OCI-LY3 (cell line): ENCODE data around the gene KRTAP10-4.

Source experiments
- EZH2phosphoT487 ChIP-seq: fragments of 200-600 bp; shearing (Covaris generic); IDR thresholded peaks from 2 replicates; pipeline ENCODE4 v1.6.1; 2018; ENCODE audit warnings: antibody characterized with exemption, mixed run types, low read depth
- TF ChIP-seq, protein P1 (sequence below): fragments of 200-600, 300-600 bp; sonication (generic); IDR thresholded peaks from 2 replicates; pipeline ENCODE4 v1.5.1; 2014; ENCODE audit warnings: antibody characterized with exemption, low read length, low read depth

GRCh38 chr21:44582055-44582454 is 8.5 kb downstream of the KRTAP10-4 start:
- TF ChIP-seq, protein P1, sequence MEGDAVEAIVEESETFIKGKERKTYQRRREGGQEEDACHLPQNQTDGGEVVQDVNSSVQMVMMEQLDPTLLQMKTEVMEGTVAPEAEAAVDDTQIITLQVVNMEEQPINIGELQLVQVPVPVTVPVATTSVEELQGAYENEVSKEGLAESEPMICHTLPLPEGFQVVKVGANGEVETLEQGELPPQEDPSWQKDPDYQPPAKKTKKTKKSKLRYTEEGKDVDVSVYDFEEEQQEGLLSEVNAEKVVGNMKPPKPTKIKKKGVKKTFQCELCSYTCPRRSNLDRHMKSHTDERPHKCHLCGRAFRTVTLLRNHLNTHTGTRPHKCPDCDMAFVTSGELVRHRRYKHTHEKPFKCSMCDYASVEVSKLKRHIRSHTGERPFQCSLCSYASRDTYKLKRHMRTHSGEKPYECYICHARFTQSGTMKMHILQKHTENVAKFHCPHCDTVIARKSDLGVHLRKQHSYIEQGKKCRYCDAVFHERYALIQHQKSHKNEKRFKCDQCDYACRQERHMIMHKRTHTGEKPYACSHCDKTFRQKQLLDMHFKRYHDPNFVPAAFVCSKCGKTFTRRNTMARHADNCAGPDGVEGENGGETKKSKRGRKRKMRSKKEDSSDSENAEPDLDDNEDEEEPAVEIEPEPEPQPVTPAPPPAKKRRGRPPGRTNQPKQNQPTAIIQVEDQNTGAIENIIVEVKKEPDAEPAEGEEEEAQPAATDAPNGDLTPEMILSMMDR, result no peak
- no peak for TF ChIP-seq EZH2phosphoT487
